Smooth muscle cell (in vitro differentiated cells): ENCODE data around the gene NCDN. TPM values are rescaled to one million over a fixed set of nuclear protein-coding genes. Genes with fewer than 3 reads are reported as not detected.

Experiments
- DNase-seq: peaks from one replicate; lab custom pipeline; 2025; ENCODE audit not compliant: unreplicated experiment; lab: John Stamatoyannopoulos, UW
- H2AFZ ChIP-seq: fragments of 200-600 bp; sonication (generic); 2 replicates; pipeline ENCODE4 v1.6.0; 2016; ENCODE audit warnings: antibody characterized with exemption, low read depth, mild to moderate bottlenecking
- H3F3A ChIP-seq: fragments of 200-600 bp; sonication (generic); 2 replicates; pipeline ENCODE4 v1.6.0; 2017; ENCODE audit warnings: antibody characterized with exemption, low read depth
- H3K27ac ChIP-seq: fragments of 200-600 bp; sonication (generic); 2 replicates; pipeline ENCODE4 v1.5.1; 2016; ENCODE audit warnings: low read depth, mild to moderate bottlenecking
- H3K27me3 ChIP-seq: fragments of 200-600 bp; sonication (generic); 2 replicates; pipeline ENCODE4 v1.6.1; 2016; ENCODE audit warnings: low read depth, mild to moderate bottlenecking
- H3K36me3 ChIP-seq: fragments of 200-600 bp; sonication (generic); 2 replicates; pipeline ENCODE4 v1.5.1; 2016; ENCODE audit warnings: low read depth
- H3K4me1 ChIP-seq: fragments of 200-600 bp; sonication (generic); 2 replicates; pipeline ENCODE4 v1.5.1; 2016; ENCODE audit warnings: low read depth
- H3K4me2 ChIP-seq: fragments of 200-600 bp; sonication (generic); 2 replicates; pipeline ENCODE4 v1.6.0; 2016; ENCODE audit warnings: mild to moderate bottlenecking
- H3K4me3 ChIP-seq: fragments of 200-600 bp; sonication (generic); 2 replicates; pipeline ENCODE4 v1.5.1; 2016; ENCODE audit warnings: mild to moderate bottlenecking
- H3K79me2 ChIP-seq: fragments of 200-600 bp; sonication (generic); 2 replicates; pipeline ENCODE4 v1.6.0; 2016; ENCODE audit warnings: low read depth, mild to moderate bottlenecking
- H3K9ac ChIP-seq: fragments of 200-600 bp; sonication (generic); 2 replicates; pipeline ENCODE4 v1.6.0; 2016; ENCODE audit warnings: low read depth
- H3K9me3 ChIP-seq: fragments of 200-600 bp; sonication (generic); replicated peaks from 2 replicates; pipeline ENCODE4 v1.5.1; 2016; ENCODE audit warnings: low read depth
- H4K20me1 ChIP-seq: fragments of 200-600 bp; sonication (generic); 2 replicates; pipeline ENCODE4 v1.6.0; 2016; ENCODE audit warnings: low read depth
- whole genome bisulfite sequencing: methylation state at CpG from one replicate; pipeline ENCODE4 v1.1.7; 2016; ENCODE audit warnings: low lambda C conversion rate; 5-methylcytosine and 5-hydroxymethylcytosine counted together
- polyA plus RNA-seq: library from polyadenylated mRNA; unstranded; fragments of >200 nt; fragmentation: Nextera tagmentation; extraction: Ambion mirVana; gene quantifications from 2 replicates; pipeline ENCODE4 v1.2.1, GENCODE V29; 2016
- total RNA-seq: library from RNA; depleted of rRNA; stranded (reverse); fragments of >200 nt; gene quantifications from 2 replicates; pipeline ENCODE4 v1.2.3, GENCODE V29; 2014
- TF ChIP-seq, protein P1 (sequence below): fragments of 200-600 bp; sonication (generic); IDR thresholded peaks from 2 replicates; pipeline ENCODE4 v1.5.1; 2017; ENCODE audit warnings: borderline replicate concordance, mild to moderate bottlenecking, antibody characterized with exemption; ENCODE audit not compliant: insufficient read depth, poor library complexity, severe bottlenecking

The NCDN gene
- total and polyA plus RNA-seq, 2 experiments from 2014 or later = 12.2 to 25.8 TPM

DNA sequence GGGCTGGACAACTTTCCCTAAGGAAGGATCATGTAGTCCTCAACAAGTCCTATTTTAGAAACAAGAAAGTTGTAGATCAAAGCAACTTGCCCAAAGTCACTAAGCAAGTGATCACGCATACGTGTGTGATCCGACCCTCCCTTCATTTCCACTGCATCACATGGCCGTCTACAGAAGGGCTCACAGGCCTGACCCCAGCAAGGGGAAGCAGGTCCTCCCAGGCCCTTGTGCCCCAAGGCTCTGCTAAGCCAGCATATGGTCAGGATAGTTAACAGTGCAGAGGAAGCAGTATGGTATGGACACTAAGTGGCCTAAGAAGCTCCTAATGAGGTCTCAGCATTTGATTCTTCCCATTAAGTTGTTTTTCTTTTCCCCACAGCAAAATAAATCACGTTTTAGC lies 40.3 kb downstream of the NCDN start:
- no peak for DNase-seq
- H3K79me2 ChIP-seq = no peaks in the 10 kb centered on the region
- no peaks in the 10 kb centered on the region for H3K27me3 ChIP-seq
- no peak overlapping the region for H3K9ac ChIP-seq
- no peak overlapping the region for H3K4me2 ChIP-seq
- no peaks in the 10 kb centered on the region for H3F3A ChIP-seq
- no peaks in the 10 kb centered on the region for H3K4me1 ChIP-seq
- no peaks in the 10 kb centered on the region for H3K36me3 ChIP-seq
- no peaks in the 10 kb centered on the region for H3K9me3 ChIP-seq
- H3K27ac ChIP-seq = no peak overlapping the region
- 85% methylated on average over 5 of the region's 5 CpGs for WGBS
- H3K4me3 ChIP-seq = no peak overlapping the region
- H4K20me1 ChIP-seq = no peaks in the 10 kb centered on the region
- no peak overlapping the region for H2AFZ ChIP-seq
- TF ChIP-seq, protein P1, sequence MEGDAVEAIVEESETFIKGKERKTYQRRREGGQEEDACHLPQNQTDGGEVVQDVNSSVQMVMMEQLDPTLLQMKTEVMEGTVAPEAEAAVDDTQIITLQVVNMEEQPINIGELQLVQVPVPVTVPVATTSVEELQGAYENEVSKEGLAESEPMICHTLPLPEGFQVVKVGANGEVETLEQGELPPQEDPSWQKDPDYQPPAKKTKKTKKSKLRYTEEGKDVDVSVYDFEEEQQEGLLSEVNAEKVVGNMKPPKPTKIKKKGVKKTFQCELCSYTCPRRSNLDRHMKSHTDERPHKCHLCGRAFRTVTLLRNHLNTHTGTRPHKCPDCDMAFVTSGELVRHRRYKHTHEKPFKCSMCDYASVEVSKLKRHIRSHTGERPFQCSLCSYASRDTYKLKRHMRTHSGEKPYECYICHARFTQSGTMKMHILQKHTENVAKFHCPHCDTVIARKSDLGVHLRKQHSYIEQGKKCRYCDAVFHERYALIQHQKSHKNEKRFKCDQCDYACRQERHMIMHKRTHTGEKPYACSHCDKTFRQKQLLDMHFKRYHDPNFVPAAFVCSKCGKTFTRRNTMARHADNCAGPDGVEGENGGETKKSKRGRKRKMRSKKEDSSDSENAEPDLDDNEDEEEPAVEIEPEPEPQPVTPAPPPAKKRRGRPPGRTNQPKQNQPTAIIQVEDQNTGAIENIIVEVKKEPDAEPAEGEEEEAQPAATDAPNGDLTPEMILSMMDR = no peak

- no peak for DNase-seq
- no peaks in the 10 kb centered on the region for H3F3A ChIP-seq
- H3K4me2 ChIP-seq = no peak overlapping the region
- no peaks in the 10 kb centered on the region for H3K79me2 ChIP-seq
- no peaks in the 10 kb centered on the region for H4K20me1 ChIP-seq
- no peak overlapping the region for H3K9ac ChIP-seq
- no peaks in the 10 kb centered on the region for H3K4me1 ChIP-seq
- WGBS = 64% methylated on average over 2 of the region's 2 CpGs
- H3K27ac ChIP-seq = no peak overlapping the region
- TF ChIP-seq, protein P1 = no peak
- no peak overlapping the region for H2AFZ ChIP-seq
- no peaks in the 10 kb centered on the region for H3K27me3 ChIP-seq
- no peaks in the 10 kb centered on the region for H3K36me3 ChIP-seq
- H3K4me3 ChIP-seq = no peak overlapping the region
- H3K9me3 ChIP-seq = no peaks in the 10 kb centered on the region
Observed at GRCh38 chr1:35598895-35599294, 41.3 kb downstream of the NCDN start.

DNA sequence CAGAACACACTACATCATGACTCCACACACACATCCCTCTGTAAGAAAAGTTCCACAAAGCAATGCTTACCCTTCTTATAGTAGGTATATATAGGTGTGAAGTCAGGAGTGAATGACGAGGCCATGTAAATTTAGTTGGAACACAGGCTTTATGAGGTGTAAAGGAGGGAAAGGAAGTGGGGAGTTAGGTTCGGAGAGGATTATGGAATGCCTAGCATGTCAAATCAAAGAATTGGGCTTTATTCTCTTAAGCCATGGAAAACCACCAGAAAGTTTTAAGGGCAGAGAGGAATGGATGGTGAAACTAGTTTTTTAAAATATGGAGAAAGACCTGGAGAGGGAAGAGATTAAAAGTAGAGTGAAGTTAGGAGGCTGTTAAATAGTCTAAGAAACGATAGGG lies 41.8 kb downstream of the NCDN start:
- Histone ChIP-seq H3F3A (no peaks in the 10 kb centered on the region), H3K9me3 (no peaks in the 10 kb centered on the region), H3K4me3 (no peak overlapping the region), H3K27ac (no peak overlapping the region), H4K20me1 (no peaks in the 10 kb centered on the region), H3K27me3 (no peaks in the 10 kb centered on the region), H3K4me2 (no peak overlapping the region), H3K9ac (no peak overlapping the region), H3K36me3 (no peaks in the 10 kb centered on the region), H3K4me1 (no peaks in the 10 kb centered on the region), H2AFZ (no peak overlapping the region), H3K79me2 (no peaks in the 10 kb centered on the region)
- no peak for DNase-seq
- TF ChIP-seq, protein P1 = no peak
- WGBS = 71% methylated on average over 3 of the region's 3 CpGs

DNA sequence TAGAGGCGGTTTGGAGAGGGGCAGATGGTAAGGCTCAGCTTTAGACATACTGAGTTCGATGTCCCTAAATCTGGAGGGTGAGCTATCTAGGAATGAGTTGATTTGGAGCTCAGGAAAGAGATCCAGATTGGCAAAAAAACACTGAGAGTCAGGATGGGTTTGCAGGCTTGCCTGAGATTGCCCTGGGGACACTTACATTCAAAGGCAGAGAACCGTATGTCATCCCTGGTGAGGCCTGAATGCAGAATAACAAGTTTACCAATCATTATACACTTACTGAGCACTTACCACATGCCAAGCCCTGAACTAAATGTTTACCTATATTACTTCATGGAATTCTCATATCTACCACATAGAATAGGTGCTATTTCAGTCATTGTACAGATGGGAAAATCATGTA lies 43.0 kb downstream of the NCDN start:
- WGBS = 98% methylated on average over 3 of the region's 3 CpGs
- H3K79me2 ChIP-seq = no peaks in the 10 kb centered on the region
- peaks cover 12% of the 10 kb centered on the region for H4K20me1 ChIP-seq
- H2AFZ ChIP-seq = no peak overlapping the region
- no peaks in the 10 kb centered on the region for H3K36me3 ChIP-seq
- no peaks in the 10 kb centered on the region for H3K27me3 ChIP-seq
- no peak overlapping the region for H3K4me2 ChIP-seq
- H3K9me3 ChIP-seq = no peaks in the 10 kb centered on the region
- TF ChIP-seq, protein P1 = no peak
- no peak overlapping the region for H3K4me3 ChIP-seq
- H3K4me1 ChIP-seq = no peaks in the 10 kb centered on the region
- no peak overlapping the region for H3K9ac ChIP-seq
- H3K27ac ChIP-seq = no peak overlapping the region
- H3F3A ChIP-seq = no peaks in the 10 kb centered on the region
- no peak for DNase-seq
